ENCODE results near the gene CGB1.

Gene CGB1

GRCh38 chr19:49020931-49021895 is 15.5 kb downstream of the CGB1 start:
- DNase-seq = peak in 1 of 2 experiments; percentile 13

GRCh38 chr19:49020342-49020741 is 16.4 kb downstream of the CGB1 start:
- DNase-seq = peak in 1 of 2 experiments; percentile 54

DNA sequence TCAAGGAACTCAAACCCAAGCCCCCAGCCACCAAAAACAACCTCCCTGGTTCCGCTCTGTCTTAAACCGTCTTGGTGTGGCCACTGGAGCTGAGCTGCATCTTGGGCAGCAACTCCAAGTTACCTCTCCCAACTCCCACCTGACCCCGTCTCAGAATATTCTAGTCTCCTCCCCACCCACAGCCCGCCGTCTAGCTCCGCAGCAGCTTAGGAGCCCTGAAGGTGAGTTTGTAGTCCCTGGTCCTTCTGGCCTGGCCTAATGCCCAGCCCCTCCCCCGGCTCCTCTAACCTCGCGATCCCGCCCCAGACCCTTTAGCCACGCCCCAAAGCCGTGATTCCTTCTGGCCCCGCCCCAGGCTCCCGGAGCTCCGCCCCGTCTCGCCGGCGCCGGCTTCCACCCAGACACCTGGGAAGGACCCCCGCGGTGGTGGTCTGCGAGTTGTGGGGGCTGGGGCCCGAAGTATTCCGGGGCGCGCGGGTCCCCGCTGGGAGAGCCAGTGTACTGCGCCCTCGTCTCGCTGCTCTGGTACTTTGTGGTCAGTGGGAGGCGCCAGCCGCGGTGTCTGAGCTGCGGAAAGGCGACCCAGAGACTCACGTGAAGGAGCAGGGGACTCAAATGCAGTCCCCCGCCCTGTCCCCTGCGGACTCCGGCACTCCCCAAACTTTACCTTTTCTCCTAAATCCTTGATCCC is 17.3 kb downstream of the CGB1 start:
- peak in 1 of 2 experiments; percentile 77 for DNase-seq

GRCh38 chr19:49018388-49019241 is 18.1 kb downstream of the CGB1 start:
- DNase-seq = peak in 1 of 2 experiments; percentile 28

GRCh38 chr19:49017666-49018351 is 18.9 kb downstream of the CGB1 start:
- peak; percentile 52 to 73 for DNase-seq

- DNase-seq = no peak
Observed at GRCh38 chr19:49017041-49017665, 19.5 kb downstream of the CGB1 start, which contains the start of gene LHB. LHB (minus strand) TSS chr19:49017091; CDS start chr19:49017081, 10 bp downstream.

DNA sequence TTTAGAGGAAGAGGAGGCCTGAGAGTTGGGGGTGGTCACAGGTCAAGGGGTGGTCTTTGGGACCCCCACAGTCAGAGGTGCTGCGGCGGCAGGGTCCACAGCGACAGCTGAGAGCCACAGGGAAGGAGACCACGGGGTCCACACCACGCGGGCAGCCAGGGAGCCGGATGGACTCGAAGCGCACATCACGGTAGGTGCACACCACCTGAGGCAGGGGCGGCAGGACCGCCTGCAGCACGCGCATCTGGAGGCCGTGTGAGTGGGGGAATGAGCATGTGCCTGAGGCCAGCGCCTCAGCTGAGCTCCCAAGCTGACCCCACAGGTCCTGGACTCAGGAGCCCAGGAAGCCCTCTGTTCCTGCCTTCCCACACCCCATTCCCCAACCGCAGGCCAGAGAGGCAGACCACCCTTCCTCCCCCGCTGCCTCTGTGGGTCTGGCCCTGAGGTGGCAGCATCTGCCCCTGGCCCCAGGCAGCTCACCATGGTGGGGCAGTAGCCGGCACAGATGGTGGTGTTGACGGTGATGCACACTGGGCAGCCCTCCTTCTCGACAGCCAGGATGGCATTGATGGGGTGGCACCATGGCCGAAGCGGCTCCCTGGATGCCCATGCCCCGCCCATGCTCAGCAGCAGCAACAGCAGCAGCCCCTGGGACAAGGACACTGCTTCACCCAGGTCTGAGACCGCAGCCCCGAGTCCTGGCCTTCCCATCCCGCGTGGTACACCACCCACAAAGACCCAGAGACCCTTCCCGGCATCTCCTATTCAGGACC is 20.4 kb downstream of the CGB1 start:
- DNase-seq = no peak

GRCh38 chr19:49014870-49015255 is 21.8 kb downstream of the CGB1 start:
- no peak for DNase-seq

DNA sequence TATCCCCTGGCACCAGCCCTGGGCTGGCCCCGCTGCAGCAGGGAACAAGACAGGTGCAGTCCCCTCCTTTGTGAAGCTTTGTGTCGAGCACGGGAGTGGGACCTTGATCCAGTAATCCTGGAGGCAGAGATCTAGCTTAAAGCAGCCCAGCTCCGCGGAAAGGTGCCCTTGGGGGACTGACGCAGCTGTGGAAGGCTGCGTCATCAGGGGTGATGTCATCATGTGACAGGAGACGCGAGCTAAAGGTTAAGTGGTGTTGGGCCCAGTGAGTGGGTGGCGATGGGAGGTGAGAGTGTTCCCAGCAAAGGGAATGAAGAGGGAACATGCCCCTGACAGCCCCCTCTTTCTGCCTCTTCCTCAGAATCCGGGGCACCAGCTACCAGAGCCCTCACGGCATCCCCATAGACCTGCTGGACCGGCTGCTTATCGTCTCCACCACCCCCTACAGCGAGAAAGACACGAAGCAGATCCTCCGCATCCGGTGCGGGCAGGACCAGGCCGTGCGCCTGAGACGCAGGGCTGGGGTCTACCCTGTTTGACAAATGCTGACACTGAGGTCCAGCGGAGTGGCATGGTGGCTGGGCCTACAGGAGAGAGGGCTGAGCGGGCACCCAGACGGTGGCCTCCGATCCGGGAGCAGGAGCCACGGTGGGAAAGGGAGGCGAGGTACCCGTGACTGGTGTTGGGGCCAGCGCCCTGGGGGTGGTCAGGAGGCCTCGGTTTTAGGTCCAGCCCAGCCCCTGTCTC is 22.4 kb downstream of the CGB1 start:
- no peak for DNase-seq

- no peak for DNase-seq
Observed at GRCh38 chr19:49011194-49011593, 25.5 kb downstream of the CGB1 start.

DNA sequence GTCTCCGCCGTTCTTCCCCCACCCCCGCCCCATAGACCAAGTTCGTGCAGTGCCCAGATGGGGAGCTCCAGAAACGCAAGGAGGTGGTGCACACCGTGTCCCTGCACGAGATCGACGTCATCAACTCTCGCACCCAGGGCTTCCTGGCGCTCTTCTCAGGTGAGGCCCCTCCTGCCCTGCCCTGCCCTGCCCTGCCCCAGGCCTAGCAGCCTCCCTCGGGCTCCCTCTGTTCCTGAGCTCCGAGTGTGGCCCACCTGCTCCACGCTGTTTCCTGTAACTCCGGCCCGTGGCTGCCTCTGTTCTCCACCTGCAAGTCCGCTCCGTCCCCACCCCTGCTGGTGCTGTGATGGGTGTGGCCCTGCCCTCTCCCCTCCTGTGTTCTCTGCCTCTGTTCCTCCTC is 26.2 kb downstream of the CGB1 start:
- no peak for DNase-seq

- no peak for DNase-seq
Observed at GRCh38 chr19:49009828-49010227, 26.9 kb downstream of the CGB1 start.

DNA sequence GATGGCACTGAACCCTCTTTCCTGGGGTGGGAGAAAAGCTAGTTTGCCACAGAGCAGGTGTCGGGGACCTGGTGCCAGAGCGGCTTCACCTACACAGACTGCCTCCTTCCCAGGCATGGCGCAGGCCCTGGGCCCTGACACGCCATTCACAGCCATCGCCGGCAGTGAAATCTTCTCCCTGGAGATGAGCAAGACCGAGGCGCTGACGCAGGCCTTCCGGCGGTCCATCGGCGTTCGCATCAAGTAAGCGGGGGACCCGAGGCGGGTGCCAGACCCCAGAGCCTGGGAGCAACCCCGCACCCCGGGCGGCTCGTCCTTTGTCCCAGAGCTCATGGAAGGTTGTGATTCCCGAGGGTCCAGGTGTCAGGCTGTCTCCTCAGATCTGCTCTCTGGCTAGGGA is 29.8 kb downstream of the CGB1 start:
- no peak for DNase-seq

DNA sequence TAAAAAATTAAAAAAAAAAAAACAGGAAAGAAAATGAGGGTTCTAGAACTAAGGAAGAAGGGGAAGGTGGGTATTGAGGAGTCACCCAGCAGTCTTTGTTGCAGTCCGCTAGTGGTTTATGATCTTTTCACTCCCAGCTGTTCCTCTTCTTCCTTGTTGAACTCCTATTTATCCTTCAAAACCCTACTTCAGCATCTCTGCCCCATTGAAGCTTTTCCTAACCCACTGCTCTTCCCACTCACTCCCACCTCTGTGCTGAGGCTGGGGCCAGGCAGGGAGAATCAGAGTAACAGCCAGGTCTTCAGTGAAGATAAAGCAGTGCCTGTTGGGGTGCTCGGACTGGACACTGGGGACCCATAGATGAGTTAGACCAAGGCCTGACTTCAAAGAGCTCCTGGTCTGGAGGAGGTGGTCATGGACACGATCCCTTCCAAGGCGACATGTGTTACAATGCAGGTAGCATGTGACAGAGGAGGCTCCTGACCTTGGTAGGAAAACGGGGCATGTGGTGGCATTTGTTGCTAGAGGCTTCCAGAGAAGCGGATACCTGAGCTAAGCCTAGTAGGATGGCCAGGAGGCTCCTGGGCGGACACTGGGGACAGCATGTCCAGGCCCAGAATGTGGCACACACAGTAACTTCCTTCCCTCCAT is 31.6 kb downstream of the CGB1 start:
- DNase-seq = no peak

DNA sequence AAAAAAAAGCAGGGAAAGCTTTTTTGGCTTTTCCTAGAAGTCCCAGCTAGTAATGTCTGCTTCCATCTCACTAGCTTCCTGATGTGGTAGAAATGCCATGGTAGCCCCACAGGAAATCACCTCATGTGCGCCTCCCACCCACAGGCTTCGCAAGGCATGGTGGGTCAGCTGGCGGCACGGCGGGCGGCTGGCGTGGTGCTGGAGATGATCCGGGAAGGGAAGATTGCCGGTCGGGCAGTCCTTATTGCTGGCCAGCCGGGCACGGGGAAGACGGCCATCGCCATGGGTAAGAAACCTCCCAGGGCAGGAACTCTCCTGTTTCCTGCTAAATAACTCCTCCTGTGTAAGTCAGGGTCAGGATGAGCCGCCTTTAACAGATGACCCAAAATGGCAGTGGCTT is 32.6 kb downstream of the CGB1 start:
- no peak for DNase-seq

DNA sequence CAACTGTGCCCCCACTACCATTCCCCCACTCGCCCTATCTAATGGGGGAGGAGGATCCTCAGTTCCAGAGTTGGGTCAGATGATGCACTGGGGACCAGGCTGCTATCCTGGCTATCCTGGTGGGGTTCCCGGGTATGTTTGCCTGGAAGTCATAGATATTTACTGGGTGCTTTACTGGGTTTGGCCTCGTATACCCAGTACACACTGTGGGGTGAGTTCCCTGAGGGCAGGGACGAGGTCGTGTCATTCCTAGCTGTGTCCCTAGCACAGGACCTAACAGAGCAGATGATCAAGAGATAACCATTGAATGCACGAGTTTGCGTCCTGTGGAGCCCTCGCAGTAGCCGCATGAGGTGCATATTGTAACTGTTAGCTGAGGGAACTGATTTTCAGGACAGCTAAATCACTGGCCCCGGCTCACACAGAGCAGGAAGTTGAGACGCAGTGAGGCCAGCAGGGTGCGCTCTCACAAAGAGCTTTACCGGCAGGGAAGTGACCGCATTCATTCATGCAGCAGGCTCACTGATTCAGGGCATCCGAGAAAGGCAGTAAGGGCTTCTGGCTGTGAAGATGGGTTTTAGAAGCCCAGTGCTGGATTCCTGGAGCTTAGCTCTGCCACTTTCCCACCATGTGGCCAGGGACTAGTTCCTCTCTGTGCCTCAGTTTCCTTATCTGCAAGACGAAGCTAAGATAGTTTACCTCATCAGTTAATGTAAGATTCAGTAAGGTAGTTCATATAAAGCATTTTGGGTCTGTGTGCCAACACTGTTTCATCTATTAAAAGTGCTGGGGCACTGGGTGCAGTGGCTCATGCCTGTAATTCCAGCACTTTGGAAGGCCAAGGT is 37.0 kb downstream of the CGB1 start:
- DNase-seq = peak in 1 of 2 experiments; percentile 78

DNA sequence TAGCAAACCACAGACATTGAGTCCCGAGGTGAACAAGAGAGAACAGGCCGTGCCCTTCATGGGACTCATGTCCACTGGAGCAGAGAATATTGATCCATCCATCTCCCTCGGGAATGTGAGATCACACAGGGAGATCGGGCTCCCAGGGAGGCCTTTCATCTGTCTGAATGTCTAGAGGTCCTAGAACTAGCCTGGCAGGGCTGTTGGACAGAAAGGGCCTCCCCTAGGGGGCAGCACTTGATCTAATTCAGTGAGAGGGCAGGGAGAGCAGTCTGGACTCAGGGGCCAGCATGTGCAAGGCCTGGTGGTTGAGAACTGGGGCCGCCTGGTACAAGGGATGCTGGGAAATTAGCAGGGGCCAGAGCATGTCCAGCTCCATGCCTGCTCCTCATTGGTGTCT is 38.7 kb downstream of the CGB1 start:
- peak in 1 of 2 experiments; percentile 70 for DNase-seq

GRCh38 chr19:48994035-48994386 is 42.7 kb downstream of the CGB1 start:
- no peak for DNase-seq
